Fibroblast of skin of right quadriceps (primary cell): ENCODE data around the gene PLEKHG5.
A peak's percentile ranks its signal among the peaks of the same experiment; 100 is the strongest.
"Not testable (repeated sequence)": the region's sequence is repeated elsewhere in the genome, so short reads cannot be mapped to it uniquely, and the experiment has no call there.

ENCODE experiments used
- DNase-seq: peaks from one replicate; pipeline ENCODE4 v3.0.0-alpha.2; 2013

PLEKHG5 gene

DNA sequence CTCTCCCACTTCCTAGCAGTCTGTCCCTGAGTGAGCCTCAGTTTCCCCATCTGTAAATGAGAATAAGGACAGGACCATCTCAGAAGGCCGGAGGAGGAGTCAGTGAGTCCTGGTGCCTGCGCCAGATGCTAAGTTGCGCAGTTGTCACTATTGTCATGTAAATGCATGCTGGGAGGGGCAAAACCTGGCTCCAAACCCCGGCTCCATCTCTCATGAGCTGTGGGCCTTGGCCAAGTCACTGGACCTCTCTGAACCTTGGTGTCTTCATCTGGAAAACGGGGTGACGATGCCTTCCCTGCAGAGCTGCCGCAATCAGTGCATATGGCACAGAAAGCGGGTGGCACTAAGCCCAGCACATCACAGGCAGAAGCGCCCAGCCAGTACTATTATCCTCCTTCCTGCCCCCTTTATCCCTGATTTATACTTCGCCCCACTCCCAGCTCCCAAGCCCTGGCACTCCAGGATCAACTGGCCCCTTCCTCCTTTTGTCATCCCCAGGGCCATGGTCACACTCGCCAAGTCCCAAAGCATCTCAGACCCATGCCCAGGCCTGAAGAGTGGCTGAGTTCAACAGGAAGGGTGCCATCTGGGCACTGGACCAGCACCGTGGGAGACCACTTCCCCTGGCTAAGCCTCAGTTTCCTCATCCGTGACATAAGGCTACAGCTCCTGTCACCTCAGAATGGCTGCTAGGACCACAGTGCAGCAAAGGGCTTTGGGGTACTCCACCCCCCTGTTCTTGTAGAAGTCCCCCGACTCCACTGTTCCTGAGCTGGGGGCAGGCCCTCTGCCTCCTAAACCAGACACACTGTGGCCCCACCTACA lies 4.3 kb upstream of the PLEKHG5 start:
- no peak for DNase-seq

- DNase-seq = no peak
Measured at GRCh38 chr1:6495041-6495441, 3.6 kb upstream of the PLEKHG5 start.

- no peak for DNase-seq
Measured at GRCh38 chr1:6494627-6495026, 3.2 kb upstream of the PLEKHG5 start.

GRCh38 chr1:6493834-6494223 lies 2.4 kb upstream of the PLEKHG5 start:
- DNase-seq = not testable (repeated sequence)

DNA sequence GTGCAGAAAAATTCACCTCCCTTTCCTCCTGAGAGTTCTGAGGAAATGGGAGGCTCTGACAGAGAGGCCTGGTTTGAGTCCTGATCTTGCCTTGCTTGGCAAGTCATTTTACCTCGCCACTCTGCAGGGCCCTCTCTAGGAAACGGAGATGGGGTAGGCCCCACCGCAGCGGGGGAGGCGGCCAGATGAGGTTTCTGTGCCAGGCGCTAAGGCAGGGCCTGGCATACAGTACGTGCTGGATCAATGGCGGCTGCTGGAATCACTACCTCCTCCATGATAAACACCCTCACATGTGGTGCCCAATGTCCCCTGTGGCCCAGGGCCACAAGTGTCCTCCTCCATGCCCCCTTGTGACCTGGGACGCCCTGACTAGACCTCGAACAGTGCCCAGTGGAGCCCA lies 499 bp upstream of the PLEKHG5 start:
- DNase-seq = no peak

DNA sequence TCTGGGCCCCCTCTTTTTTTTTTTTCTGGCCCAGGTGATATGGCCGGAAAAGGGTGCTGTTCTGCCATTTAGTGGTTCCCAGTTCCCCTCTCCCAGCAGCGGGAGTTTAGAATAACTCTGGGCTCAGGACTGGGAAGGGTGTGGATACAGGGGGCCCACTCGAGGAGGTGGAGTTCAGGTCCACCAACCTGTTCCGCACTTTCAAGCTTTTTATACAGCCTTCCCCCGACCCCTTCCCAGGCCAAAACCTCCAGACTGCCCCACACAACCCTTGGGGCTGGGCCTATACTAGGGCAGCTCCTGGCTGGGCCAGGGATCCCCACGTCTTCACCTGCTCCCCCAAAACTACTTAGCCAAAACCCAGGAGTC lies 402 bp downstream of the PLEKHG5 start:
- DNase-seq = no peak

- peak; percentile 79 for DNase-seq
Measured at GRCh38 chr1:6490181-6491080, 1.0 kb downstream of the PLEKHG5 start.

GRCh38 chr1:6489799-6490180 lies 1.7 kb downstream of the PLEKHG5 start:
- peak; percentile 71 for DNase-seq

DNA sequence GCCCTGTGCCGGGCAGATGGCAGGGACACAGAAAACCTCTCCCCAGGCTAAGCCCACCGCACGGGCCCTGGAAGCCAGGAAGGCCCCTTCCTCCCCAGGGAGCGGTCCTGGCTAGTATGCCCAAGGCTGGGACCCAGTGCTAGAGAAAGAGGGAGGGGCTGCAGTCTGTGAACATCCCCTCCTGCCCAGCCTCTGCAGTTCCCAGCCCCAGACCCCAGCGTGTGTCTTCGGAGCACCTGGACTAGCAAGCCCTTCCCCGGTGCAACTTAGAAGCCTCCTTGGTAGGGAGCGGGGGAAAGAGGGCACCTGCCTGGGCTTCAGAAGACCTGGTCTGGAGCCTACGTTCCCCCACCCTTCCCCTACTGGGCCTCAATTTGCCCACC lies 2.1 kb downstream of the PLEKHG5 start:
- DNase-seq = no peak

DNA sequence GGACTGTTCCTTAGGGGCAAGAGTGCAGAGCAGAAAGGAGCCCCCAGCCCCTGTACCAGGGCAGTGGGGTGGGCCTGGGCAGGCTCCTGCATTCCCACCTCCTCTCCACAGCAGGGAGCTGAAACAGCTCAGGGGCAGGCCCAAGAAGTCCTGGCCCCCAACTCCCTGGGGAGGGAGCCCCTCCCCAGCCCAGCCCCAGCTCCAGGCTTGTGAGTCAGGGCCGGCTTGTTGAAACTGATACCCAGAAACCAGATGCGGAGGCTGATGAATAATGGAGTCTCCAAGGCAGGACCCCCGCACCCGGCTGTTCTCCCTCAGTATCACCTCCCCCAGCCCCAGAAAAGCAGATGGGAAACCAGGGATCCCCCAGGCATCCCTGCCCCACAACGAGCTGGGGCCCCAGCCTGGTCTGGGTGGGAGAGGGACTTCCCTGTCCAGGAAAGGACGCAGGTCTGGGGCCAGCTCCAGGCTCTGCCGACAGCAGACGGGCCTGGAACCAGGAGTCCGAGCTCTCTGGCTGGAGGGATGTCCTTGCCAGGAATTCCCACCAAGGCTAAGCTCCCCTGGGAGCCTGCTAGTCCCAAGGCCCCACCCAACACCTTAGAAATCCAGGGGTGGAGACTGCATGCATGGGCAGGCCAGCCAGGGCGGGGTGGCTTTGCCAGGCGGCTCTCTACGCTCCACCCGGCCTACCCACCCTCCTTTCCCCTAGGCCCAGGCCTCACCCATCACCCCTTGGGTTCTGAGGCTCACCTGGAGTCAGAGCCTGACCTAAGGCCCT lies 2.7 kb downstream of the PLEKHG5 start:
- peak; percentile 28 for DNase-seq

GRCh38 chr1:6487804-6488484 lies 3.5 kb downstream of the PLEKHG5 start:
- no peak for DNase-seq

GRCh38 chr1:6486433-6487011 lies 4.9 kb downstream of the PLEKHG5 start:
- peak; percentile 78 for DNase-seq

DNA sequence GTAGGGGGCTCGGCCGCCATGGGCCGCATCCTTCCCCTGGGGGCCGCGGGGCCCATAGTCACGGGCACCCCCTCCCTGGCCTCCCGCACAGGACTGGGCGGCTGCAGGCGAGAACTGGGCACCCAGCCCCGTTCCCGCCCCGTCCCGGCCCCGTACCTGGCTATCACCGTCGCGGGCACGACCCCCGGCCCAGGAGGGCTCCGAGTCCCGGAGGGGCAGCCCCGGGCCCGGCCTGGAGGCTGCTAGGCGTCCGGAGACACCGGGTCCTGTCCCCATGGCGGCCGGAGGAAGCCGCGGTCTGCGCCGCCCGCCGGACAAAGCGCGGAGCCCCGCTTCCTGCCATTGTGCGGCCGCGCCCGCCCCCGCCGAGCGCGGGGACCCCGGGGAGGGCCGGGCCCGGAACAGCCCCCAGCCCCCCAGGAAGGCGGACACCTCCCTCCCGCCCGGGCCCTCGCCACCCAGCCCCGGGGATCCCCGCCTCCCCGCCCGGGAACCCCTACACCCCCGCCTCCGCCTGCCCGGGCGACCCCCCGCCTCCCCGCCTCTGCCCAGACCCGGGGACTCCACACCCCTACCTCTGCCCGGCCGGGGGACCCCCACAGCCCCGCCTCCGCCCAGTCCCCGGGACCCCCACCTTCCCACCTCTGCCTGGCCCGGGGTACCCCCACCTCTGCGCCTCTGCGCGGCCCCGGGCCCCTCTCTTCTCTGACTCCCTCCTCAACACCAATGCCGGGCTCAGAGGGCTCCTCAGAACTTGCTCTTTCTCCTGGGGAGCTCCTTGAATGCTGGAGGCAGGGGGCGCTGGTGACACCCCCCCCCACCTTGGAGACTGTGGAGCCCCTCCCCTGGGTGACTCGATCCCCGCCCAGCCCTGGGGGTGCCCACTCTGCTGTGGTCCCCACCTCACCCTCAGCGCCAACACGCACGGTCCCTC lies 6.0 kb downstream of the PLEKHG5 start:
- DNase-seq = peak; percentile 27

- no peak for DNase-seq
Measured at GRCh38 chr1:6484826-6485167, 6.7 kb downstream of the PLEKHG5 start.

GRCh38 chr1:6483761-6484117 lies 7.7 kb downstream of the PLEKHG5 start:
- no peak for DNase-seq

GRCh38 chr1:6483017-6483760 lies 8.3 kb downstream of the PLEKHG5 start:
- DNase-seq = no peak

DNA sequence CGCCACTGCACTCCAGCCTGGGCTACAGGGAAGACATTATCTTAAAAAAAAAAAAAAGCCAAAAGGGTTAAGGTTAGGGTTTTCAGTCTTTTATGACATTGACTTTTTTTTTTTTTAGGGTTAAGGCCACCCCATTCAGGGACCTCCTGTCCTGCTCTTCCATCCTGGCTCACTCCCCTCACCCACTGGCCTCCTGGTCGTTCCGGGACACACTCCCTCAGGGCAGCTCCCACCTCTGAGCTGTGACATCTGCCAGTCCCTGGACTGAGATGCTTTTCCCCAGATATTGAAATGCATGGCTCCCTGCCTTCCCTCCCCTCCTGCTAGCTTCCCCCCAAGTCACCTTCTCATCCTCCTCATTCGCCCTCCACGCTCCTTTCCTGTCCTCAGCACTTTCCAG lies 9.6 kb downstream of the PLEKHG5 start:
- DNase-seq = no peak

- no peak for DNase-seq
Measured at GRCh38 chr1:6477039-6477820, 14.2 kb downstream of the PLEKHG5 start.

DNA sequence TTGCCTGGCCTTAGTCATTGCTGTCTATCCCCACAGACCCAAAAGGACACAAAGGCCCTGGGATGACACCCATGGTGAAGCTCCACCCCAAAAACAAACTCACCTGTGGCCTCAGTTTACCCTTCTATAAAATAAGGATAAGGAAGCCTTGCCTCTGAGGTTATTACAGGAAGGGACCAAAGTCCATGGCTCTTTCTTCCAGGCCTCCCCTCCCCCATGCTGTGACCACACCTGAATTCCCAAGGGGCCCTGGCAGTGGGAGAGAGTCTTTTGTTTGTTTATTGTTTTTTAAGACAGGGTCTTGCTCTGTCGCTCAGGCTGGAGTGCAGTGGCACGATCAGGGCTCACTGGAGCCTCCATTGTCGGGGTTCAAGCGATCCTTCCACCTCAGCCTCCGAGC lies 15.0 kb downstream of the PLEKHG5 start:
- DNase-seq = no peak
